Stimulated activated CD4-positive, alpha-beta T cell treated with anti-CD3 and anti-CD28 coated beads, Interleukin-4, amount 100 ng/mL, for 4 hours (primary cell): ENCODE measurements around the gene SERPINB2.
"Not testable (repeated sequence)": the region's sequence is repeated elsewhere in the genome, so short reads cannot be mapped to it uniquely, and the experiment has no call there.

ENCODE experiments used
- DNase-seq, 2 experiments: peaks; one replicate each; pipeline ENCODE4 v3.0.0-alpha.2; 2020

The SERPINB2 gene

GRCh38 chr18:63940008-63940407, 52.5 kb downstream of the SERPINB2 start:
- no peak for DNase-seq

GRCh38 chr18:63940543-63941050, 53.1 kb downstream of the SERPINB2 start:
- DNase-seq = not testable (repeated sequence)

- no peak for DNase-seq
Observed at GRCh38 chr18:63947051-63947790, 59.7 kb downstream of the SERPINB2 start.

GRCh38 chr18:63949068-63949737, 61.7 kb downstream of the SERPINB2 start, which contains the start of gene HMSD:
Gene HMSD (plus strand): TSS chr18:63949301. CDS start chr18:63953456, 4,155 bp downstream.
- DNase-seq = peak; percentile 28 to 50

- no peak for DNase-seq
Observed at GRCh38 chr18:63951302-63951705, 63.8 kb downstream of the SERPINB2 start.
